SK-N-SH treated with all-trans-retinoic acid at 6 μM for 48 hours (cell line): ENCODE results near the gene EXOSC1.

Experiments
- ATAC-seq: fragments of 200-7000 bp; cut with Tn5 transposase; 3 replicates; pipeline ENCODE4 v1.9.1; 2020; ENCODE audit warnings: mild to moderate bottlenecking, moderate library complexity
- BACH2 ChIP-seq: fragments of 250-450 bp; sonication (Bioruptor Pico); IDR thresholded peaks from 2 replicates; pipeline ENCODE4 v1.9.0; 2021; ENCODE audit warnings: mild to moderate bottlenecking, borderline replicate concordance
- CREB5 ChIP-seq: fragments of 250-450 bp; sonication (Bioruptor Pico); IDR thresholded peaks from 2 replicates; pipeline ENCODE4 v1.5.1; 2020; ENCODE audit warnings: low read depth, mild to moderate bottlenecking, moderate library complexity
- CSDC2 ChIP-seq: fragments of 250-450 bp; sonication (Bioruptor Pico); IDR thresholded peaks from 2 replicates; pipeline ENCODE4 v1.5.0; 2020; ENCODE audit warnings: mild to moderate bottlenecking, moderate library complexity
- ESRRG ChIP-seq: fragments of 250-450 bp; sonication (Bioruptor Pico); IDR thresholded peaks from 2 replicates; pipeline ENCODE4 v1.6.1; 2021; ENCODE audit warnings: mild to moderate bottlenecking
- GLIS3 ChIP-seq: fragments of 250-450 bp; sonication (Bioruptor Pico); IDR thresholded peaks from 2 replicates; pipeline ENCODE4 v1.5.0; 2020; ENCODE audit warnings: mild to moderate bottlenecking, moderate library complexity
- PPARA ChIP-seq: fragments of 250-450 bp; sonication (Bioruptor Pico); IDR thresholded peaks from 2 replicates; pipeline ENCODE4 v1.5.0; 2020; ENCODE audit warnings: mild to moderate bottlenecking, borderline replicate concordance
- RARB ChIP-seq: fragments of 250-450 bp; sonication (Bioruptor Pico); IDR thresholded peaks from 2 replicates; pipeline ENCODE4 v1.8.0; 2021; ENCODE audit warnings: mild to moderate bottlenecking, moderate library complexity
- SNAI2 ChIP-seq: fragments of 250-450 bp; sonication (Bioruptor Pico); IDR thresholded peaks from 2 replicates; pipeline ENCODE4 v1.5.0; 2020; ENCODE audit warnings: mild to moderate bottlenecking, moderate library complexity
- TCF4 ChIP-seq: fragments of 250-450 bp; sonication (Bioruptor Pico); IDR thresholded peaks from 2 replicates; pipeline ENCODE4 v1.8.0; 2021; ENCODE audit warnings: mild to moderate bottlenecking, moderate library complexity, borderline replicate concordance
- TOX ChIP-seq: fragments of 250-450 bp; sonication (Bioruptor Pico); IDR thresholded peaks from 2 replicates; pipeline ENCODE4 v1.8.0; 2021; ENCODE audit warnings: mild to moderate bottlenecking, moderate library complexity, borderline replicate concordance
- ZFP3 ChIP-seq: fragments of 250-450 bp; sonication (Bioruptor Pico); IDR thresholded peaks from 2 replicates; pipeline ENCODE4 v1.5.0; 2020; ENCODE audit warnings: mild to moderate bottlenecking, moderate library complexity
- ZFP30 ChIP-seq: fragments of 450-650 bp; formaldehyde crosslinking; IDR thresholded peaks from 2 replicates; pipeline ENCODE4 v1.5.0; 2022; ENCODE audit warnings: mild to moderate bottlenecking, moderate library complexity
- ZNF70 ChIP-seq: fragments of 450-650 bp; formaldehyde crosslinking; IDR thresholded peaks from 2 replicates; pipeline ENCODE4 v1.5.0; 2020; ENCODE audit warnings: mild to moderate bottlenecking, moderate library complexity
- ZNF8 ChIP-seq: fragments of 450-650 bp; formaldehyde crosslinking; IDR thresholded peaks from 2 replicates; pipeline ENCODE4 v1.5.0; 2020; ENCODE audit warnings: mild to moderate bottlenecking, moderate library complexity
- TF ChIP-seq, protein P1 (sequence below): fragments of 250-450 bp; sonication (Bioruptor Pico); IDR thresholded peaks from 2 replicates; pipeline ENCODE4 v1.8.0; 2020; ENCODE audit warnings: mild to moderate bottlenecking, moderate library complexity, borderline replicate concordance
- TF ChIP-seq, protein P2 (sequence below): fragments of 250-450 bp; sonication (Bioruptor Pico); IDR thresholded peaks from 2 replicates; pipeline ENCODE4 v1.8.0; 2021; ENCODE audit warnings: low read depth, mild to moderate bottlenecking, moderate library complexity, borderline replicate concordance
- TF ChIP-seq, protein P3 (sequence below): fragments of 250-450 bp; sonication (Bioruptor Pico); IDR thresholded peaks from 2 replicates; pipeline ENCODE4 v1.5.0; 2020; ENCODE audit warnings: mild to moderate bottlenecking, moderate library complexity

Gene EXOSC1

GRCh38 chr10:97434055-97434454 is 11.8 kb downstream of the EXOSC1 start:
- TF ChIP-seq, protein P1, sequence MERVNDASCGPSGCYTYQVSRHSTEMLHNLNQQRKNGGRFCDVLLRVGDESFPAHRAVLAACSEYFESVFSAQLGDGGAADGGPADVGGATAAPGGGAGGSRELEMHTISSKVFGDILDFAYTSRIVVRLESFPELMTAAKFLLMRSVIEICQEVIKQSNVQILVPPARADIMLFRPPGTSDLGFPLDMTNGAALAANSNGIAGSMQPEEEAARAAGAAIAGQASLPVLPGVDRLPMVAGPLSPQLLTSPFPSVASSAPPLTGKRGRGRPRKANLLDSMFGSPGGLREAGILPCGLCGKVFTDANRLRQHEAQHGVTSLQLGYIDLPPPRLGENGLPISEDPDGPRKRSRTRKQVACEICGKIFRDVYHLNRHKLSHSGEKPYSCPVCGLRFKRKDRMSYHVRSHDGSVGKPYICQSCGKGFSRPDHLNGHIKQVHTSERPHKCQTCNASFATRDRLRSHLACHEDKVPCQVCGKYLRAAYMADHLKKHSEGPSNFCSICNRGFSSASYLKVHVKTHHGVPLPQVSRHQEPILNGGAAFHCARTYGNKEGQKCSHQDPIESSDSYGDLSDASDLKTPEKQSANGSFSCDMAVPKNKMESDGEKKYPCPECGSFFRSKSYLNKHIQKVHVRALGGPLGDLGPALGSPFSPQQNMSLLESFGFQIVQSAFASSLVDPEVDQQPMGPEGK (CRISPR knock-in tag), result no peak
- TF ChIP-seq ZNF70 (CRISPR knock-in tag) (no peak), ZFP30 (no peak), PPARA (CRISPR knock-in tag) (no peak), BACH2 (CRISPR knock-in tag) (no peak), CREB5 (CRISPR knock-in tag) (no peak), TOX (CRISPR knock-in tag) (no peak), RARB (no peak)
- TF ChIP-seq, protein P2, sequence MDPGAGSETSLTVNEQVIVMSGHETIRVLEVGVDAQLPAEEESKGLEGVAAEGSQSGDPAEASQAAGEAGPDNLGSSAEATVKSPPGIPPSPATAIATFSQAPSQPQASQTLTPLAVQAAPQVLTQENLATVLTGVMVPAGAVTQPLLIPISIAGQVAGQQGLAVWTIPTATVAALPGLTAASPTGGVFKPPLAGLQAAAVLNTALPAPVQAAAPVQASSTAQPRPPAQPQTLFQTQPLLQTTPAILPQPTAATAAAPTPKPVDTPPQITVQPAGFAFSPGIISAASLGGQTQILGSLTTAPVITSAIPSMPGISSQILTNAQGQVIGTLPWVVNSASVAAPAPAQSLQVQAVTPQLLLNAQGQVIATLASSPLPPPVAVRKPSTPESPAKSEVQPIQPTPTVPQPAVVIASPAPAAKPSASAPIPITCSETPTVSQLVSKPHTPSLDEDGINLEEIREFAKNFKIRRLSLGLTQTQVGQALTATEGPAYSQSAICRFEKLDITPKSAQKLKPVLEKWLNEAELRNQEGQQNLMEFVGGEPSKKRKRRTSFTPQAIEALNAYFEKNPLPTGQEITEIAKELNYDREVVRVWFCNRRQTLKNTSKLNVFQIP, result no peak
- peak; percentile 49 for ATAC-seq

- no peak for ATAC-seq
- TF ChIP-seq CSDC2 (CRISPR knock-in tag) (no peak), ZFP3 (CRISPR knock-in tag) (no peak), ESRRG (CRISPR knock-in tag) (no peak), ZNF8 (no peak), GLIS3 (no peak), RARB (no peak), ZFP30 (no peak), BACH2 (CRISPR knock-in tag) (no peak)
- TF ChIP-seq, protein P2, result no peak
Observed at GRCh38 chr10:97428572-97428981, 17.2 kb downstream of the EXOSC1 start.

DNA sequence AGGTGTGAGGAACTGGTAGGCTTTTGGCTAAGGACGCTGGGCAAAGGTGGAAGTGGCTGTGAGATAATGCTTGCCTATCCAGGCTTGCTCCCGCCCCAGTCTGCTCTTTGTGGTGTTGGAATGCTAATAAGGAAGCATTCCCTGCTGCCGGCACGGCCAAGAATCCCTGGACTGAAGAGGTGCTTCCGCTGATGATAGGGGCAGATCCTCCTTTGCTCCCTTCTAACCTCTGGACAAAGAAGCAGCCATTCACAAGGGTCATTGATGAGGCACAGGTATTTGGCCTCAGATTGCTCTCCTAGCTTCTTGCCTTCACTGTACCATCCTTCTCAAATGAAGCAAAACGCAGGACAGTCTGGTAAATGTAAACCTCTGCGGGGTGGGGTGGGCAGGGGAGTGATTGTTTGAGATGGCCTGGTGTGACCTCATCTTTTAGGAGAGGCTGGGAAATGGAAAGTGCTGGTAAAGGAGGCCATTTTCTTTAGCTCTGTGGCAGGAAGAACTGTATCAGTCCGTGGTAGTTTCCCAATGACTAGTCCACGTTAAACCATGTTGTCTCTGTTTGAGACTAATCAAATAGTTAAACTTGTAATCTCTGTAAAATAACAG is 18.1 kb downstream of the EXOSC1 start:
- TF ChIP-seq TOX (CRISPR knock-in tag) (no peak), ZNF70 (CRISPR knock-in tag) (peak; percentile 81)
- peak; percentile 20 for ATAC-seq

DNA sequence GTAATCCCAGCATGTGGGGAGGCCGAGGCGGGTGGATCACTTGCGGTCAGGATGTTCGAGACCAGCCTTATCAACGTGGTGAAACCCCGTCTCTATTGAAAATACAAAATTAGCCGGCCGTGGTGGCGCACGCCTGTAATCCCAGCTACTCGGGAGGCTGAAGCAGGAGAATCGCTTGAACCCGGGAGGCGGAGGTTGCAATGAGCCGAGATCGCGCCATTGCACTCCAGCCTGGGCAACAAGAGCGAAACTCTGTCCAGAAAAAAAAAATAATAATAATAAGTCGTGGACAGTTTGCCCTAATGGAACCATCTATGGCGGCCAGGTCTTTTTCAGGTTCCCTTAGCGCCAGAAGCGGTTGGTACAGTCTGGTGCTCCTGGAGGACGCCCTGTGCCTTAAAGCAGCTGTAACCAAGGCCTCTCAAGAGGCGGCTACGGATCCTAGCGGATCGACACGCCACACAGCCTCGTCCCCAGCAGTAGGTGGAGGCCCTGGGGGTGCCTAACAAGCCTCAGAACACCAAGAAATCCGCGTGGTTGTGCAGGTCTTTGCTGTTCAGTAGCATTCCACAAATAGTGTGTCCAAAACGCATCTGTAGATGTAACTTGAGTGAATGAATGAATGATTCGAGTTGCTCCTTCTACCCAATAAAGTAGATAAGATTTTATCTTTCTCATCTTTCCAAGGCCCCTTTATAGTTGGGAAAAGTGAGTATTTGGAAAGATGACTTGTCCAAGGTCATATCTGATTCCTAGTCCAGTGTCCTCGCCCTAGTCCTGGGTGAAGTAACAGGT is 18.8 kb downstream of the EXOSC1 start:
- peak; percentile 43 for ATAC-seq
- no peak for TF ChIP-seq CSDC2 (CRISPR knock-in tag)
- TF ChIP-seq ESRRG (CRISPR knock-in tag), result no peak
- no peak for TF ChIP-seq ZNF70 (CRISPR knock-in tag)
- TF ChIP-seq RARB, result no peak
- TF ChIP-seq, protein P3, sequence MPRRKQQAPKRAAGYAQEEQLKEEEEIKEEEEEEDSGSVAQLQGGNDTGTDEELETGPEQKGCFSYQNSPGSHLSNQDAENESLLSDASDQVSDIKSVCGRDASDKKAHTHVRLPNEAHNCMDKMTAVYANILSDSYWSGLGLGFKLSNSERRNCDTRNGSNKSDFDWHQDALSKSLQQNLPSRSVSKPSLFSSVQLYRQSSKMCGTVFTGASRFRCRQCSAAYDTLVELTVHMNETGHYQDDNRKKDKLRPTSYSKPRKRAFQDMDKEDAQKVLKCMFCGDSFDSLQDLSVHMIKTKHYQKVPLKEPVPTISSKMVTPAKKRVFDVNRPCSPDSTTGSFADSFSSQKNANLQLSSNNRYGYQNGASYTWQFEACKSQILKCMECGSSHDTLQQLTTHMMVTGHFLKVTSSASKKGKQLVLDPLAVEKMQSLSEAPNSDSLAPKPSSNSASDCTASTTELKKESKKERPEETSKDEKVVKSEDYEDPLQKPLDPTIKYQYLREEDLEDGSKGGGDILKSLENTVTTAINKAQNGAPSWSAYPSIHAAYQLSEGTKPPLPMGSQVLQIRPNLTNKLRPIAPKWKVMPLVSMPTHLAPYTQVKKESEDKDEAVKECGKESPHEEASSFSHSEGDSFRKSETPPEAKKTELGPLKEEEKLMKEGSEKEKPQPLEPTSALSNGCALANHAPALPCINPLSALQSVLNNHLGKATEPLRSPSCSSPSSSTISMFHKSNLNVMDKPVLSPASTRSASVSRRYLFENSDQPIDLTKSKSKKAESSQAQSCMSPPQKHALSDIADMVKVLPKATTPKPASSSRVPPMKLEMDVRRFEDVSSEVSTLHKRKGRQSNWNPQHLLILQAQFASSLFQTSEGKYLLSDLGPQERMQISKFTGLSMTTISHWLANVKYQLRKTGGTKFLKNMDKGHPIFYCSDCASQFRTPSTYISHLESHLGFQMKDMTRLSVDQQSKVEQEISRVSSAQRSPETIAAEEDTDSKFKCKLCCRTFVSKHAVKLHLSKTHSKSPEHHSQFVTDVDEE (CRISPR knock-in tag), result no peak
- TF ChIP-seq TCF4, result no peak
- TF ChIP-seq CREB5 (CRISPR knock-in tag), result no peak
- TF ChIP-seq ZNF8, result no peak
- no peak for TF ChIP-seq GLIS3
- no peak for TF ChIP-seq SNAI2 (CRISPR knock-in tag)
- TF ChIP-seq PPARA (CRISPR knock-in tag), result no peak
- no peak for TF ChIP-seq ZFP3 (CRISPR knock-in tag)
